ENCODE results near the gene APOC1.

DNA sequence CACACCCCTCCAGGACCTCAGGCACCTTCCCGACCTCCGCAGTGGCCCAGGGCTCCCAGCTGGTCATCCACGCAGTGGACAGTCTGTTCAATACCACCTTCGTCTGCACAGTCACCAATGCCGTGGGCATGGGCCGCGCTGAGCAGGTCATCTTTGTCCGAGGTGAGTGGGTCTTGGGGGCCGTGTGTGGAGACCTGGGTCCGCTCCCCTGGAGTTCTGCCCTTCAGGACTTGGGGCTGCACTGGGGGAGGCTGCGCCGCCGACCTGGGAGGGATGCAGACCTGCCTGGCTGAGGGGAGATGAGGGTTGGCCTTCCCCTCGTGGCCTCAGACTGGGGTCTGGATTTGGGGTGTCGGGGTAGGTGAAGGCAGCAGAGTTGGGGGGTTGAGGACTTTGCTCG is 40.1 kb upstream of the APOC1 start:
- TF ChIP-seq, protein P1, sequence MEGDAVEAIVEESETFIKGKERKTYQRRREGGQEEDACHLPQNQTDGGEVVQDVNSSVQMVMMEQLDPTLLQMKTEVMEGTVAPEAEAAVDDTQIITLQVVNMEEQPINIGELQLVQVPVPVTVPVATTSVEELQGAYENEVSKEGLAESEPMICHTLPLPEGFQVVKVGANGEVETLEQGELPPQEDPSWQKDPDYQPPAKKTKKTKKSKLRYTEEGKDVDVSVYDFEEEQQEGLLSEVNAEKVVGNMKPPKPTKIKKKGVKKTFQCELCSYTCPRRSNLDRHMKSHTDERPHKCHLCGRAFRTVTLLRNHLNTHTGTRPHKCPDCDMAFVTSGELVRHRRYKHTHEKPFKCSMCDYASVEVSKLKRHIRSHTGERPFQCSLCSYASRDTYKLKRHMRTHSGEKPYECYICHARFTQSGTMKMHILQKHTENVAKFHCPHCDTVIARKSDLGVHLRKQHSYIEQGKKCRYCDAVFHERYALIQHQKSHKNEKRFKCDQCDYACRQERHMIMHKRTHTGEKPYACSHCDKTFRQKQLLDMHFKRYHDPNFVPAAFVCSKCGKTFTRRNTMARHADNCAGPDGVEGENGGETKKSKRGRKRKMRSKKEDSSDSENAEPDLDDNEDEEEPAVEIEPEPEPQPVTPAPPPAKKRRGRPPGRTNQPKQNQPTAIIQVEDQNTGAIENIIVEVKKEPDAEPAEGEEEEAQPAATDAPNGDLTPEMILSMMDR (IDR thresholded peaks at IDR 0.05) = no peak
- TF ChIP-seq EZH2 (IDR thresholded peaks at IDR 0.05) = no peak
- TF ChIP-seq EZH2phosphoT487 (IDR thresholded peaks at IDR 0.05) = no peak
